Activated CD4-positive, CD25-positive, alpha-beta regulatory T cell treated with anti-CD3 and anti-CD28 coated beads, Interleukin-2, amount 50 U/mL, for 72 hours (primary cell): Measurements from ENCODE around the gene PDE3B.
A peak's percentile ranks its signal among the peaks of the same experiment; 100 is the strongest.
"Not testable (repeated sequence)": the region's sequence is repeated elsewhere in the genome, so short reads cannot be mapped to it uniquely, and the experiment has no call there.

Source experiments
- DNase-seq: peaks from one replicate; pipeline ENCODE4 v3.0.0; 2021

Gene PDE3B

GRCh38 chr11:14642453-14642852 is 1.2 kb upstream of the PDE3B start:
- DNase-seq, result no peak

DNA sequence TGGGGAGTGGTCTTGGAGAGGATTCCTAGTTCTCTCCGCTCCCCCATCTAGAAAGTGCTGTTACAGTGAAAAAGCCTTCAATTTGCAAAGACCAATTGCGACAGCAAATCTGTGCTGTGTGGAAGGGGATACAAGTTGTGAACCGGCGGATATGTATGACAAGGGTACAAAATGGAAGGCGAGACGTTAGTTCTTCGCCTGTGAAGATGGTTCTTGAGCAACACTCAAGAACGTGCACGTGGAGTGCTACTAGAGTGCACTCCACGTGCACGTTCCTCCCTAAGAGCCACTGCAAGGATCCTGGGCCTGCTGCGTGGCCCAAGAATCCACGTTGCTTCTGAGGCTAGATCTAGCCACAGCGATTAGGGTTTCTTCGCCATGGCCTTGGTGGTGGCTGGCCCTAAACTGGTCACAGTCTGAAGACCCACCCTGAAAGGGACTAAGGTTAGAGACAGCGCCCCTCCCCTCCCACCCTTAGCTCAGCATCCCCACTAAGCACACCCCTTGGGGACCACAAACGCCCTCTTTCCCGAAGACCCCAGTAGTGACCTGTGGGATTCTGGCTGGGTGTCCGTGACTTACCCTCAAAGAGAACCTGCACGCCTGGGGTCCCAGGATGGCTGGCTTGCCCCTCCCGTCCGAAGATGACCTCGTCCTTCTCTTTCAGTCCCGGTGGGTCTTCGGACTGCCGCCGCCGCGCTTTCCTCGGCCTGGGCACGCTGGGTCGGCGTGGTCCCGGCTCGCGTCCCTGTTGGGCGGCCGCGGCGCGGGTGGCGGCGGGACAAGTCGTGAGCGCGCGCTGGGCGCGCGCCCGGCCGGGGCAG is 519 bp upstream of the PDE3B start:
- DNase-seq, result no peak

DNA sequence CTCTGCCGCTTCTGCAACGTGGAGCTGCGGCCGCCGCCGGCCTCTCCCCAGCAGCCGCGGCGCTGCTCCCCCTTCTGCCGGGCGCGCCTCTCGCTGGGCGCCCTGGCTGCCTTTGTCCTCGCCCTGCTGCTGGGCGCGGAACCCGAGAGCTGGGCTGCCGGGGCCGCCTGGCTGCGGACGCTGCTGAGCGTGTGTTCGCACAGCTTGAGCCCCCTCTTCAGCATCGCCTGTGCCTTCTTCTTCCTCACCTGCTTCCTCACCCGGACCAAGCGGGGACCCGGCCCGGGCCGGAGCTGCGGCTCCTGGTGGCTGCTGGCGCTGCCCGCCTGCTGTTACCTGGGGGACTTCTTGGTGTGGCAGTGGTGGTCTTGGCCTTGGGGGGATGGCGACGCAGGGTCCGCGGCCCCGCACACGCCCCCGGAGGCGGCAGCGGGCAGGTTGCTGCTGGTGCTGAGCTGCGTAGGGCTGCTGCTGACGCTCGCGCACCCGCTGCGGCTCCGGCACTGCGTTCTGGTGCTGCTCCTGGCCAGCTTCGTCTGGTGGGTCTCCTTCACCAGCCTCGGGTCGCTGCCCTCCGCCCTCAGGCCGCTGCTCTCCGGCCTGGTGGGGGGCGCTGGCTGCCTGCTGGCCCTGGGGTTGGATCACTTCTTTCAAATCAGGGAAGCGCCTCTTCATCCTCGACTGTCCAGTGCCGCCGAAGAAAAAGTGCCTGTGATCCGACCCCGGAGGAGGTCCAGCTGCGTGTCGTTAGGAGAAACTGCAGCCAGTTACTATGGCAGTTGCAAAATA is 816 bp downstream of the PDE3B start:
- DNase-seq, result peak; percentile 59

DNA sequence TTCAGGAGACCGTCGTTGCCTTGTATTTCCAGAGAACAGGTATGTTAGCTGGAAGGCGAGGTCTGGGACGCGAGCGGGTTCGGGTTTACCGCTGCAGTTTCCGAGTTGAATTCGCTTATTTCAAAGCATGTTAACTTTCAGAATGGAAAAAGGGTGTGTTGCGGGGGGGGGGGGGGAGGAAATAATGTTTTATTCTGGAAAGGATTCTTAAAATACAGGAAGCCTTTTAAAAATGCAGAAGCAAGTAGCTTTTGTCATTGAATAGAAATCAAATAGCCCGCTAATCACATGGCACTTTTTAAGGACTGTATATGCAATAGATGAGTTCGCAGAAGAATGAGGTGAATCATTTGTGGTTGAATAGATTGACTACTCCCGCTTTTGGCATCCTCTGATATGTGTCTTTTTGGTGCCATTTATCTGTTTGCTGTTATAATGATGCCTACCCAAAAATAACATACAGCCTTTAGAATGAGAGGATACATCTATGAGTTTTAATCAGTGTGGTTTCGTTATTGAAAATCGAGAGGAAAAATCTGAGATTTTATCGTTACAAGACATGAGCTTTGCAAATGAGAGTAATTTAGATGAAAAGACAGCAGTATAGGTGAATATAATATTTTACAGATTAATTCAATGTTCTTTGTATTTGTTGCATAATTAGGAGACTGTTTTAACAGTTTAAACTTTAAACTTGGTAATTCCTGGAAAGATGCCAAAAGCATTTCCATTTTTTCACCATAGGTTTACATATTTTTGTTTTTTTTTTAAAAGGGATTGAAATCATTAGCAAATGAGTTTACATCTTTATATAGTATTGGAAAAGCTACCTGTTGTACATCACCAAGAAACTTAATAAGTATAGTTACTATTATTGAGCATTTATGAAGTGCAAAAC is 1.7 kb downstream of the PDE3B start:
- no peak for DNase-seq

DNA sequence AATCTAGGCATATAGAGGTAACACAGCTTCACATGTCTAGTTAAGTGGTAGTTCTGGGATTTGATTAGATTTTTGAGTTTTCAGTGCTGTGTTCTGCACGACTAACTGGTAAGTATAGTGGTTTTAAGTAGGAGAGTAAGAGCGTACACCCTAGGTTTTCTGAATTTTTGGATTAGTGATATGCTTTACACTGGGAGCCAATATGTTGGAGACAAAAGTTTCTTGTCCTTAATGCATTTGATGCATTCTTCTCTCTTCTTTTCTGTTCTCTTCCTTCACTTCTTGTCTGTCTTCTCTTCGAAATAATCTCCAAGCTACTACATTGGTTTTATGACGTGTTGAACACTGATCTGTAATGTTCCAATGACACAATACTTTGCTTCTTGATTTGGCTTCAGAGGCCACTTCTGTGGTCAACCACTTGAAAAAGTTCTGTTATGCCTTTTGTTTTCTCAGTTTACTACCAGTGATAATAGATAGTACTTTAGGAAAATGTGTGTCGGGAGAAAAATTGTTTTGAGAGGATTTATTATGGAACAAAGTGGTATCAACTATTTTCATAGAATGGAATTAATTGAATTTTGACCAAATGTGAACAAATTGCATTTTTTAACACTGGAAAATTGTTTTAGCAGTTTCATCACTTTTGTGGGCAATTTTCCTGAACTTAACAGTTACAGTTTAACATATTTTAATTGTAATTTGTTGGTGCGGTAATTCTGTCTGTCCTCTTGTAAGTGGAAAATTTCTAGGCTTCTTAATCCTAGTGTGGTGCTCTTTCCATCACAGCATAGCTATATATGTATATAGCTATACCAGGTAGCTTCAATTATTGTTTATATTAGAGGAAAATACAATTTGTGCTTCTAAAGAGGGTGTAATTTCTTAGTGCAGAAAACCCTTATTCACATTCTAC is 2.6 kb downstream of the PDE3B start:
- DNase-seq, result no peak

GRCh38 chr11:14650064-14650463 is 6.5 kb downstream of the PDE3B start:
- no peak for DNase-seq

GRCh38 chr11:14653090-14653489 is 9.5 kb downstream of the PDE3B start:
- DNase-seq, result no peak

- no peak for DNase-seq
Observed at GRCh38 chr11:14655435-14655834, 11.8 kb downstream of the PDE3B start.

GRCh38 chr11:14656536-14657457 is 13.2 kb downstream of the PDE3B start:
- DNase-seq, result no peak

GRCh38 chr11:14657841-14658240 is 14.2 kb downstream of the PDE3B start:
- DNase-seq, result no peak

GRCh38 chr11:14664926-14665325 is 21.3 kb downstream of the PDE3B start:
- DNase-seq, result not testable (repeated sequence)

DNA sequence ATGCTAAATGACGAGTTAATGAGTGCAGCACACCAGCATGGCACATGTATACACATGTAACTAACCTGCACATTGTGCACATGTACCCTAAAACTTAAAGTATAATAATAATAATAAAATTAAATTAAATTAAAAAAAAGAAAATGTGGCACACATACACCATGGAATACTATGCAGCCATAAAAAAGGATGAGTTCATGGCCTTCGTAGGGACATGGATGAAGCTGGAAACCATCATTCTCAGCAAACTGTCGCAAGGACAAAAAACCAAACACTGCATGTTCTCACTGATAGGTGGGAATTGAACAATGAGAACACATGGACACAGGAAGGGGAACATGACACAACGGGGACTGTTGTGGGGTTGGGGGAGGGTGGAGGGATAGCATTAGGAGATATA is 23.7 kb downstream of the PDE3B start:
- DNase-seq, result not testable (repeated sequence)

DNA sequence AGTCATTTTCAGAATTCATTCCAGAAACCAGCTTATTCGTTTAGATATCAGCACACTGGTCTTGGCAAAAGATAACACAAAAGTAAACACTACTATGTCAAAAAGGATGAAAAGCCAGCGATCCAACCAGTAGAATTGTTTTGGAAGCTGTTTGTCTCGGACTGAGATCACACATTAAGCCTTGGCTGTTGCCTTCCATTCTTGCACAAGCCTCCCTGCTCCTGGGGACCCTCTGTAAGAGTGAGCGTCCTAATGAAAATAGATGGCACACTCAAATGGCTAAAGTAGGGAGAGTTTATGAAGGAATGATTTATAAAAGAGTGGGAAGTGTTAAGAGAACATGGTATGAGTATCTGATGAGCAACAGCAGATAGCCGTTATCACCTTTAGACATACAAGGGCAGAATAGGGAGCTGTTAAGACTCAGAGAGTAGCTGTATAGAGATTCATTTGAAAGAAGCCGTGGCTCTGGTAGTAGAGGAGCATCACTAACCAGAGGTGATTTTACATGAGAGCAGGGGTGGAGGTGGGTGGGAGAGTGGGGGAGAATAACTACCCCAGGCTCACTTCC is 25.2 kb downstream of the PDE3B start:
- DNase-seq, result no peak

GRCh38 chr11:14669499-14669898 is 25.9 kb downstream of the PDE3B start:
- no peak for DNase-seq

- DNase-seq, result no peak
Observed at GRCh38 chr11:14669958-14670357, 26.4 kb downstream of the PDE3B start.

- no peak for DNase-seq
Observed at GRCh38 chr11:14672635-14673034, 29.0 kb downstream of the PDE3B start.

- no peak for DNase-seq
Observed at GRCh38 chr11:14673421-14673820, 29.8 kb downstream of the PDE3B start.

DNA sequence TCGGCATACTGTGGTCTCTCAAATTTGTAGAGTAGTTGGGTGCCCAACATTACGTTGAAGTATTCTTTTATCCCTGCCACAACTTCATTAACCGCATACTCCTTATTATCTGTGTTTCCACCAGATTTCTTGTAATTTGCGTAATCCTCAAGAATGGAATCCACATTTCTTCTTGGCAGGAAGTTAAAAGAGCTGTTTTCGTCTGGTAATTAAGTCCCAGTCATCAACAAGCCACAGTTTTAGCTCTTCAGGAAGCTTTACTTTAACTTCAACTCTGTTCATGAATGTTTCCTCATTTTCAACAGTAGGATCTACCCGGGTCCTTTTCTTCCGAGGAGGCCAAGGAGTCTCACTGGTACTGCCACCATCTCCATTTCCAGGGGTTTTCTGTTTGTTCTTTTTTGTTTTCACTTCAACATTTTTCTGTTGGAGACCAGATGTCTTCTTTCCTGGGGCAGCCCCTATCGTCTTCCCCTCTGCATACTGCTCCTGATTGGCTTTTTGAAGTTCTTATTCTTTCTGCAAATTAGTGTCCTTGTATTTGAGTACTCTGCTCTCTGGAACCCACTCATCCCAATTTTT is 30.3 kb downstream of the PDE3B start:
- no peak for DNase-seq

DNA sequence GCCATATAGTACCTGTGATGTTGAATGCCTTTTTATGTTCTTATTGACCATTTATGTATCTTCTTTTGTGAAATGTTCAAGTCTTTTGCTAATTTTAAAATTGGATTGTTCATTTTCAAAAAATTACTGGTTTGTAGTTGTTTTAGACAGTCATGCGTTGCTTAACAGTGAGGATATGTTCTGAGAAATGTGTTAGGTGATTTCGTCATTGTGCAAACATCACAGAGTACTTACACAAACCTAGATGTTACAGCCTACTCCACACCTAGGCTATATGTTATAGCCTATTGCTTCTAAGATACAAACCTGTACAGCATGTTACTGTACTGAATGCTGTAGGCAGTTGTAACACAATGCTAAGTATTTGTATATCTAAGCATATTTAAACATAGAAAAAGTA is 32.5 kb downstream of the PDE3B start:
- no peak for DNase-seq

- no peak for DNase-seq
Observed at GRCh38 chr11:14677146-14677545, 33.5 kb downstream of the PDE3B start.
